Transverse colon (tissue), 4 donors: ENCODE data around the gene SH3BGR. TPM values are rescaled to one million over a fixed set of nuclear protein-coding genes. Genes with fewer than 3 reads are reported as not detected.

Source experiments
- DNase-seq: peaks from one replicate; pipeline ENCODE4 v3.0.0-alpha.2; 2019
- H3K27ac ChIP-seq, 4 donors: fragments of 200-600 bp; sonication (generic); 2 replicates each; pipeline ENCODE4 v1.5.1; 2016 to 2018; ENCODE audit warnings: inconsistent platforms in 4 of 4
- H3K27me3 ChIP-seq: fragments of 200-600 bp; sonication (generic); 2 replicates; pipeline ENCODE4 v1.5.1; 2017; ENCODE audit warnings: inconsistent platforms
- H3K36me3 ChIP-seq, 4 donors: fragments of 200-600 bp; sonication (generic); 2 replicates each; pipeline ENCODE4 v1.5.1; 2017 to 2019; ENCODE audit warnings: inconsistent platforms in 4 of 4
- H3K4me1 ChIP-seq, 4 donors: fragments of 200-600 bp; sonication (generic); 2 replicates each; pipeline ENCODE4 v1.5.1; 2017 to 2020; ENCODE audit warnings: inconsistent platforms in 4 of 4
- H3K4me3 ChIP-seq, 4 donors: fragments of 200-600 bp; sonication (generic); 1 replicate in 1 of 4; 2 replicates in 3 of 4; pipeline versions ENCODE4 v1.5.1 to v1.6.1; 2017 to 2019; ENCODE audit warnings: inconsistent platforms in 4 of 4
- H3K9me3 ChIP-seq, 2 donors: fragments of 200-600 bp; sonication (generic); 2 replicates each; pipeline ENCODE4 v1.5.1; 2017 to 2019; ENCODE audit warnings: inconsistent platforms in 2 of 2
- EP300 ChIP-seq: sonication (generic); formaldehyde crosslinking; IDR thresholded peaks from one replicate; pipeline ENCODE4 v1.6.1; 2017; ENCODE audit warnings: antibody characterized with exemption, low read depth
- POLR2A ChIP-seq: fragments of 450-650 bp; IDR thresholded peaks from one replicate; pipeline ENCODE4 v1.6.1; 2016; ENCODE audit warnings: antibody characterized with exemption, mild to moderate bottlenecking, moderate library complexity
- POLR2AphosphoS5 ChIP-seq, 3 donors: sonication (generic); formaldehyde crosslinking; IDR thresholded peaks; one replicate each; pipeline ENCODE4 v1.6.1; 2016; ENCODE audit warnings: antibody characterized with exemption in 3 of 3
- WGBS, 2 donors: methylation state at CpG; one replicate each; pipeline ENCODE4 v1.1.5; 2018; ENCODE audit warnings: low coverage in 1 of 2; 5-methylcytosine and 5-hydroxymethylcytosine counted together
- in situ Hi-C, 4 donors: fragments of 200-750 bp; cut with MboI; loops; one replicate each; pipeline versions ENCODE4 v1.15.0 to v1.15.1; 2017; ENCODE audit warnings: low sequenced_read_pairs in 3 of 4, low pct_ligation_motif_present in 1 of 4, low pct_unique_long_range_greater_than_20kb in 1 of 4
- intact Hi-C: fragments of 100-400 bp; cut with DNase I; formaldehyde crosslinking; loops from one replicate; pipeline ENCODE4 v1.15.1; 2023; ENCODE audit warnings: low total_unique reads
- total RNA-seq, 4 donors: library from RNA; depleted of rRNA; stranded (reverse); fragments of >200 nt; gene quantifications; one replicate each; pipeline ENCODE4 v1.1.0, GENCODE V29; 2016
- TF ChIP-seq, protein P1 (sequence below), 5 experiments: fragments of 200-600 bp in 3 of 5; fragments of 450-650 bp in 2 of 5; sonication (generic) in 3 of 5; IDR thresholded peaks; 1 replicate in 2 of 5; 2 replicates in 3 of 5; pipeline ENCODE4 v1.5.1; 2016 to 2017; ENCODE audit warnings: antibody characterized with exemption in 5 of 5, inconsistent platforms in 3 of 5, mild to moderate bottlenecking in 2 of 5, moderate library complexity in 1 of 5

The SH3BGR gene
- total RNA-seq, 4 donors from 2014 or later: 3.7 to 15.7 (median 7.9) TPM

DNA sequence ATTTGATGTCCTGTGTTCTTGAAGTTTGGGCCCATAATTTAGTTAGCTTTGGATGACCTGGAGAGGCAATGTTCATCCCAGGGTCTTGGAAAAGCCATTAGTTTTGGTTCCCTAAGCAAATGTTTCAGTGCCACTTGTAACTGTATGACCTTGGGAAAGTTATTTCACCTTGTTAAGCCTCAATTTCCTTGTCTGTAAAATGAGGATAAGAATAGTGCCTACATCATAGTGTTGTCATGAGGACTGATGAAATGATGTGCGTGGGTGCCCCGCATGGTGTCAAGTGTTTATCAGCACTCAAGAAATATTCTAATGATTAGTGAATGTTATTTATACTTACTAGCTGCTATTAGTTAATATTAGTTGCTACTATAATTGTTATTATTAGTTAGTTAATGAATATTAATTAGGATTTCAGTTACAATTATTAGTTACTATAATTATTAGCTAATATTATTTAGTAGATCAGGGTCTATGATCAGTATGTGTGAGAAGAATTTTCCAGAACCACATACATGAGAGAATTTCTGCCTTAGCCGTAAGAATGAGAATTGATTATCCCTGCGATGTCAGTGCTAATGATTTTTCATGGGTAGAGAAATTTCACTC, 1.9 kb downstream of the SH3BGR start:
- no peaks in the 10 kb centered on the region for H3K9me3 ChIP-seq
- intact Hi-C loops: no loop called here
- H3K27me3 ChIP-seq: no peaks in the 10 kb centered on the region
- in situ Hi-C loops: no loop called here
- no peak for DNase-seq
- no peaks in the 10 kb centered on the region for H3K36me3 ChIP-seq
- peak overlapping the region in 2 of 4 donors; percentile 65 to 72 for H3K27ac ChIP-seq
- WGBS, 2 donors: 89 to 95% methylated on average over 4 of the region's 4 CpGs
- TF ChIP-seq POLR2AphosphoS5 (IDR thresholded peaks at IDR 0.05): no peak
- TF ChIP-seq, protein P1, sequence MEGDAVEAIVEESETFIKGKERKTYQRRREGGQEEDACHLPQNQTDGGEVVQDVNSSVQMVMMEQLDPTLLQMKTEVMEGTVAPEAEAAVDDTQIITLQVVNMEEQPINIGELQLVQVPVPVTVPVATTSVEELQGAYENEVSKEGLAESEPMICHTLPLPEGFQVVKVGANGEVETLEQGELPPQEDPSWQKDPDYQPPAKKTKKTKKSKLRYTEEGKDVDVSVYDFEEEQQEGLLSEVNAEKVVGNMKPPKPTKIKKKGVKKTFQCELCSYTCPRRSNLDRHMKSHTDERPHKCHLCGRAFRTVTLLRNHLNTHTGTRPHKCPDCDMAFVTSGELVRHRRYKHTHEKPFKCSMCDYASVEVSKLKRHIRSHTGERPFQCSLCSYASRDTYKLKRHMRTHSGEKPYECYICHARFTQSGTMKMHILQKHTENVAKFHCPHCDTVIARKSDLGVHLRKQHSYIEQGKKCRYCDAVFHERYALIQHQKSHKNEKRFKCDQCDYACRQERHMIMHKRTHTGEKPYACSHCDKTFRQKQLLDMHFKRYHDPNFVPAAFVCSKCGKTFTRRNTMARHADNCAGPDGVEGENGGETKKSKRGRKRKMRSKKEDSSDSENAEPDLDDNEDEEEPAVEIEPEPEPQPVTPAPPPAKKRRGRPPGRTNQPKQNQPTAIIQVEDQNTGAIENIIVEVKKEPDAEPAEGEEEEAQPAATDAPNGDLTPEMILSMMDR (IDR thresholded peaks at IDR 0.05): no peak
- TF ChIP-seq POLR2A: no peak
- no peak for TF ChIP-seq EP300
- H3K4me3 ChIP-seq: no peak overlapping the region
- peaks cover 0 to 6% (median 0%) of the 10 kb centered on the region in 4 donors for H3K4me1 ChIP-seq

DNA sequence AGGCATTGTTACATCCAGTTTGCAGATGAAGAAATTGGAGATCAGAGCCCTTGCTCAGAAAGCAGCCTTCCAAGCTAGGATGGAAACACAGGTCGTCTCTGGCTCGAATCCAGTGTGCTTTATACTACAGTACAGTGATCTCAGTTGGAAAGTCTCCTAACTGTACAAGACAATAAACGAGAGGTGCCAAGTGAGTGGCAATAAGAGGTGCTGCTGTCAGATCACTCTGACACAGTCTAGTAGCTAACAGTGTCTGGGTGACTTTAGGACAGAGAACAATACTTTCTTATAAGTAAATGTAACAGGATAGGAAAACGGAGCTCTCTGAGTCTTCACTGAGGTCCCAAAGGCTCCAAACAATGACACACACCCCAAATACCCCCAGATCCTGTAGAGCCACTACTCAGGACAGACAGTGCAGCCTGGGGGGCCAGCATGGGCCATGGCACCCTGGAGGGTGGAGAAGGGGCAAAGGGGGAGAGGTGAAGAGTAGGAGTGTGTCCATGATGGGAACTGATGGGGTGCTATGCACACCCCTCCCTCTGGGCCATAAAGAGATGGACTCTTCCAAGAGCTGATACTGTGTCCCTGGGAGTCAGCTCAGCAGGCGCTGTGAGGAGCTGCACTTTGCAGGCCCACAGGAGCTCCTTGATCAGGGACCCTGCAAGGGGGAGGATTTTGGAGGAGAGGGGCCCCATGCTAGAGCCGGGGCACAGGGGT, 3.3 kb downstream of the SH3BGR start:
- Histone ChIP-seq H3K36me3 (no peaks in the 10 kb centered on the region), H3K4me1 (peaks cover 0 to 6% (median 0%) of the 10 kb centered on the region in 4 donors), H3K27ac (no peak overlapping the region), H3K27me3 (no peaks in the 10 kb centered on the region), H3K9me3 (no peaks in the 10 kb centered on the region), H3K4me3 (no peak overlapping the region)
- in situ Hi-C loops: no loop called here
- no peak for DNase-seq
- no peak for TF ChIP-seq POLR2A
- TF ChIP-seq EP300: no peak
- TF ChIP-seq, protein P1 (IDR thresholded peaks at IDR 0.05): no peak
- TF ChIP-seq POLR2AphosphoS5 (IDR thresholded peaks at IDR 0.05): no peak
- 35 to 55% methylated on average over 4 to 6 of the region's 6 CpGs for WGBS, 2 donors
- intact Hi-C loops: no loop called here

DNA sequence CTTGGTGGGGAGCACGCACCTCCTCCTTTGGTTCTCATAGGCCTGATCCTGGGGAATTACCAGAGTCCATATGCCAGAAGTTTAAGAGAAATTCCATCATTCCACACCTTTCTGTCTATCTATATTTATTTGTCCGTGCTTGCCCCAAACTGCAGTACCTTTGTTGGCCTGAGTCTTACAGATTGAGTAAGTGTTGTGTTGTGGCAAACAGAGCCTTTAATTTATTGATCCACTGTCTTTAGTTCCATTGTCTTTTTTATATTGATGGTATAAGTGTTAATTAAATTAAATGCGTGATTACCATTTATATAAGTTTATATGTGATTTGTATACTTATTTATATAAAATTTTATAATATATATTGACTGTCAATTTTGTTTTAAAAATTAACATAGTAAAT, 4.9 kb downstream of the SH3BGR start:
- TF ChIP-seq, protein P1 (IDR thresholded peaks at IDR 0.05): peak in 2 of 5 experiments; percentile 17 to 37
- TF ChIP-seq EP300: no peak
- no peaks in the 10 kb centered on the region for H3K27me3 ChIP-seq
- H3K4me1 ChIP-seq: no peaks in the 10 kb centered on the region
- WGBS, 2 donors: 83 to 93% methylated on average over 2 to 3 of the region's 3 CpGs
- no peak overlapping the region for H3K27ac ChIP-seq
- H3K9me3 ChIP-seq: no peaks in the 10 kb centered on the region
- DNase-seq: no peak
- in situ Hi-C loops (no loop called here), intact Hi-C loops (no loop called here)
- H3K4me3 ChIP-seq: no peak overlapping the region
- H3K36me3 ChIP-seq: no peaks in the 10 kb centered on the region

DNA sequence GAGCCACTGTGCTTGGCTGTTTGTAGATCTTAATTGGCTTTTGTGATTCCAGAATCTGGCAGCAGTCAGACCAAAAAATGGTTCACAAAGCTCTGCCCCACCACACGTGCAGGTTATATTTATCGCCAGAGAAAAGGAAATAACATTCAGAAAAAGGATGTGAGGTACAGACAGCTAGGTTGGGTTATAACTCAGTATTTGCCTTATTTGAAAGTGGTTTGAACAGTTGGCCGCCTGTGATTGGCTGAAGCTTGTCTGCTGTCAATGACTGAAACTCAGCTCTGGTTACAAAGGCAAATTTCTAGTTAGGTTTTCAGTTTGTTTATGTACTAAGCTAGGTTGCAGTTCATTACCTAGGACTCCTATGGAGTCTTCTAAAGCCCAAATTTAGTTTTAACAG, 9.6 kb downstream of the SH3BGR start:
- H3K27ac ChIP-seq: no peak overlapping the region
- no peaks in the 10 kb centered on the region for H3K36me3 ChIP-seq
- no peak for DNase-seq
- 74 to 100% methylated on average over 1 to 3 of the region's 3 CpGs for WGBS, 2 donors
- intact Hi-C loops (no loop called here), in situ Hi-C loops (no loop called here)
- TF ChIP-seq POLR2A: no peak
- TF ChIP-seq, protein P1 (IDR thresholded peaks at IDR 0.05): no peak
- TF ChIP-seq EP300: no peak
- TF ChIP-seq POLR2AphosphoS5 (IDR thresholded peaks at IDR 0.05): no peak
- H3K4me3 ChIP-seq: no peak overlapping the region
- no peaks in the 10 kb centered on the region for H3K27me3 ChIP-seq
- H3K4me1 ChIP-seq: no peaks in the 10 kb centered on the region
- no peaks in the 10 kb centered on the region for H3K9me3 ChIP-seq
